SKM-1 treated with dmso at 0.1 percent for 144 hours (cell line): ENCODE results near the gene EPS8L3.

Experiments used
- DNase-seq: peaks from one replicate; lab custom pipeline; 2025; ENCODE audit not compliant: unreplicated experiment; lab: John Stamatoyannopoulos, UW

Gene EPS8L3

GRCh38 chr1:109793486-109794318 is 30.0 kb upstream of the EPS8L3 start:
- DNase-seq = peak; percentile 50

GRCh38 chr1:109793089-109793485 is 29.4 kb upstream of the EPS8L3 start:
- DNase-seq = no peak

GRCh38 chr1:109792056-109792831 is 28.5 kb upstream of the EPS8L3 start:
- DNase-seq = no peak

GRCh38 chr1:109791495-109792043 is 27.8 kb upstream of the EPS8L3 start:
- DNase-seq = no peak

- DNase-seq = peak; percentile 96
Observed at GRCh38 chr1:109790735-109791494, 27.2 kb upstream of the EPS8L3 start.

- DNase-seq = no peak
Observed at GRCh38 chr1:109790329-109790728, 26.6 kb upstream of the EPS8L3 start.

- no peak for DNase-seq
Observed at GRCh38 chr1:109789551-109790180, 25.9 kb upstream of the EPS8L3 start.

GRCh38 chr1:109788695-109789521 is 25.2 kb upstream of the EPS8L3 start:
- peak; percentile 79 for DNase-seq

- DNase-seq = peak; percentile 20
Observed at GRCh38 chr1:109787845-109788601, 24.3 kb upstream of the EPS8L3 start.

- no peak for DNase-seq
Observed at GRCh38 chr1:109787211-109787844, 23.6 kb upstream of the EPS8L3 start.

GRCh38 chr1:109786531-109787021 is 22.9 kb upstream of the EPS8L3 start:
- DNase-seq = no peak

GRCh38 chr1:109786112-109786480 is 22.4 kb upstream of the EPS8L3 start:
- DNase-seq = no peak

- no peak for DNase-seq
Observed at GRCh38 chr1:109785446-109786111, 21.9 kb upstream of the EPS8L3 start.

- DNase-seq = no peak
Observed at GRCh38 chr1:109784551-109785252, 21.0 kb upstream of the EPS8L3 start.

- no peak for DNase-seq
Observed at GRCh38 chr1:109783436-109783835, 19.7 kb upstream of the EPS8L3 start.

GRCh38 chr1:109782927-109783326 is 19.2 kb upstream of the EPS8L3 start:
- DNase-seq = no peak

- DNase-seq = no peak
Observed at GRCh38 chr1:109782514-109782913, 18.8 kb upstream of the EPS8L3 start.
